CD4-positive, CD25-positive, alpha-beta regulatory T cell (primary cell): Measurements from ENCODE around the gene MAP2K6. TPM values are rescaled to one million over a fixed set of nuclear protein-coding genes. Genes with fewer than 3 reads are reported as not detected.

Experiments used
- ATAC-seq, 2 donors: fragments of 150-1000 bp; cut with Tn5 transposase; one replicate each; pipeline ENCODE4 v1.10.0; 2021; ENCODE audit warnings: low read depth in 2 of 2, moderate number of reproducible peaks in 2 of 2, moderate library complexity in 1 of 2
- DNase-seq, 3 donors: peaks; one replicate each; pipeline versions ENCODE4 v3.0.0 to v3.0.0-alpha.2; 2012 to 2022; ENCODE audit warnings: mixed read lengths in 1 of 3
- H3K27ac ChIP-seq: one replicate; pipeline ENCODE4 v1.7.0; 2013; ENCODE audit warnings: mild to moderate bottlenecking, low read length; ENCODE audit not compliant: insufficient read depth, poor library complexity, severe bottlenecking
- H3K27me3 ChIP-seq: one replicate; pipeline ENCODE4 v1.7.0; 2013; ENCODE audit warnings: low read length; ENCODE audit not compliant: control insufficient read depth, insufficient read depth
- H3K36me3 ChIP-seq: one replicate; pipeline ENCODE4 v1.7.0; 2013; ENCODE audit warnings: mild to moderate bottlenecking, low read length, moderate library complexity; ENCODE audit not compliant: control insufficient read depth, insufficient read depth
- H3K4me1 ChIP-seq: 2 replicates; pipeline ENCODE4 v1.7.0; 2013; ENCODE audit warnings: mild to moderate bottlenecking, low read length; ENCODE audit not compliant: insufficient read depth, control insufficient read depth, poor library complexity, severe bottlenecking
- H3K4me3 ChIP-seq: one replicate; pipeline ENCODE4 v1.7.0; 2013; ENCODE audit warnings: low read depth, mild to moderate bottlenecking, low read length, moderate library complexity
- H3K9me3 ChIP-seq, 2 experiments: 1 replicate in 1 of 2; 2 replicates in 1 of 2; pipeline ENCODE4 v1.7.0; 2013; ENCODE audit warnings: low read length in 2 of 2, mild to moderate bottlenecking in 1 of 2, moderate library complexity in 1 of 2; ENCODE audit not compliant: control insufficient read depth in 2 of 2
- H3K27ac Mint-ChIP-seq, 3 donors: one replicate each; pipeline ENCODE4 v1.8.0; 2020 to 2022; ENCODE audit warnings: mild to moderate bottlenecking in 3 of 3, mixed read lengths in 3 of 3, moderate library complexity in 2 of 3
- H3K27me3 Mint-ChIP-seq: one replicate; pipeline ENCODE4 v1.8.0; 2022; ENCODE audit warnings: mild to moderate bottlenecking, mixed read lengths
- H3K36me3 Mint-ChIP-seq: one replicate; pipeline ENCODE4 v1.8.0; 2020; ENCODE audit warnings: mixed read lengths
- H3K4me1 Mint-ChIP-seq, 4 donors: one replicate each; pipeline ENCODE4 v1.8.0; 2020 to 2022; ENCODE audit warnings: mixed read lengths in 4 of 4, mild to moderate bottlenecking in 1 of 4
- H3K4me3 Mint-ChIP-seq, 4 donors: one replicate each; pipeline ENCODE4 v1.8.0; 2020 to 2022; ENCODE audit warnings: mild to moderate bottlenecking in 4 of 4, mixed read lengths in 4 of 4, moderate library complexity in 3 of 4
- H3K9me3 Mint-ChIP-seq, 7 donors: one replicate each; pipeline ENCODE4 v1.8.0; 2020 to 2022; ENCODE audit warnings: mixed read lengths in 7 of 7, mild to moderate bottlenecking in 3 of 7, moderate library complexity in 2 of 7
- polyA plus RNA-seq, 4 donors: library from polyadenylated mRNA; unstranded; fragments of 300-500 nt; fragmentation: Illumina TruSeq; gene quantifications; one replicate each; pipeline ENCODE4 v1.2.3, GENCODE V29; 2021
- total RNA-seq: library from RNA; stranded (reverse); gene quantifications from one replicate; pipeline ENCODE4 v1.2.3, GENCODE V29; 2022

MAP2K6 gene
- total and polyA plus RNA-seq, 5 donors from 2014 or later = 10.3 to 17.3 (median 14.0) TPM

GRCh38 chr17:69560987-69561441, 146.5 kb downstream of the MAP2K6 start:
- H3K27ac Mint-ChIP-seq = no peak overlapping the region
- H3K4me3 Mint-ChIP-seq = no peak overlapping the region

GRCh38 chr17:69561462-69561861, 147.0 kb downstream of the MAP2K6 start:
- H3K36me3 Mint-ChIP-seq = no peaks in the 10 kb centered on the region
- H3K4me3 ChIP-seq = no peak overlapping the region
- no peak overlapping the region for H3K4me3 Mint-ChIP-seq
- no peaks in the 10 kb centered on the region for H3K27me3 ChIP-seq
- no peaks in the 10 kb centered on the region for H3K9me3 ChIP-seq
- H3K4me1 Mint-ChIP-seq = peaks cover 0 to 2% (median 0%) of the 10 kb centered on the region in 4 donors
- DNase-seq (no peak), ATAC-seq (no peak)
- H3K9me3 Mint-ChIP-seq = peaks cover 0 to under 1% (median 0%) of the 10 kb centered on the region in 7 donors
- no peaks in the 10 kb centered on the region for H3K27me3 Mint-ChIP-seq
- H3K36me3 ChIP-seq = no peaks in the 10 kb centered on the region
- H3K4me1 ChIP-seq = no peaks in the 10 kb centered on the region
- H3K27ac Mint-ChIP-seq = no peak overlapping the region
- no peak overlapping the region for H3K27ac ChIP-seq

More at GRCh38 chr17:69560987-69561441, 146.5 kb downstream of the MAP2K6 start:
- no peak overlapping the region for H3K27ac ChIP-seq
- Mint-ChIP-seq H3K27me3 (no peaks in the 10 kb centered on the region), H3K36me3 (no peaks in the 10 kb centered on the region), H3K4me1 (peaks cover 0 to 2% (median 0%) of the 10 kb centered on the region in 4 donors), H3K9me3 (peaks cover 0 to 2% (median 0%) of the 10 kb centered on the region in 7 donors)
- no peaks in the 10 kb centered on the region for H3K4me1 ChIP-seq
- ATAC-seq = no peak
- H3K27me3 ChIP-seq = no peaks in the 10 kb centered on the region
- no peak overlapping the region for H3K4me3 ChIP-seq
- DNase-seq = no peak
- H3K9me3 ChIP-seq = no peaks in the 10 kb centered on the region
- H3K36me3 ChIP-seq = no peaks in the 10 kb centered on the region

GRCh38 chr17:69565447-69565846, 150.9 kb downstream of the MAP2K6 start:
- Histone ChIP-seq H3K27me3 (no peaks in the 10 kb centered on the region), H3K4me3 (no peak overlapping the region), H3K27ac (no peak overlapping the region), H3K9me3 (no peaks in the 10 kb centered on the region), H3K36me3 (no peaks in the 10 kb centered on the region), H3K4me1 (no peaks in the 10 kb centered on the region)
- Mint-ChIP-seq H3K27me3 (peaks cover 9% of the 10 kb centered on the region), H3K27ac (no peak overlapping the region), H3K36me3 (no peaks in the 10 kb centered on the region), H3K4me1 (peaks cover 0 to 6% (median 2%) of the 10 kb centered on the region in 4 donors), H3K9me3 (no peaks in the 10 kb centered on the region), H3K4me3 (no peak overlapping the region)
- DNase-seq = no peak
- no peak for ATAC-seq

- no peak overlapping the region for H3K27ac ChIP-seq
- H3K4me3 Mint-ChIP-seq = no peak overlapping the region
- H3K27me3 Mint-ChIP-seq = peaks cover 17% of the 10 kb centered on the region
- H3K4me3 ChIP-seq = no peak overlapping the region
- no peak overlapping the region for H3K27ac Mint-ChIP-seq
- no peaks in the 10 kb centered on the region for H3K9me3 ChIP-seq
- H3K9me3 Mint-ChIP-seq = no peaks in the 10 kb centered on the region
- no peaks in the 10 kb centered on the region for H3K36me3 Mint-ChIP-seq
- H3K4me1 ChIP-seq = no peaks in the 10 kb centered on the region
- no peaks in the 10 kb centered on the region for H3K36me3 ChIP-seq
- no peaks in the 10 kb centered on the region for H3K27me3 ChIP-seq
- peaks cover 0 to 6% (median 2%) of the 10 kb centered on the region in 4 donors for H3K4me1 Mint-ChIP-seq
- DNase-seq (no peak), ATAC-seq (no peak)
Measured at GRCh38 chr17:69567130-69567529, 152.6 kb downstream of the MAP2K6 start.

- H3K27ac Mint-ChIP-seq = no peak overlapping the region
- Histone ChIP-seq H3K27me3 (no peaks in the 10 kb centered on the region), H3K36me3 (no peaks in the 10 kb centered on the region), H3K9me3 (no peaks in the 10 kb centered on the region), H3K4me1 (no peaks in the 10 kb centered on the region), H3K4me3 (no peak overlapping the region), H3K27ac (no peak overlapping the region)
- H3K4me3 Mint-ChIP-seq = no peak overlapping the region
- H3K9me3 Mint-ChIP-seq = no peaks in the 10 kb centered on the region
- no peak for DNase-seq
- H3K4me1 Mint-ChIP-seq = peaks cover 0 to 6% (median 2%) of the 10 kb centered on the region in 4 donors
- H3K36me3 Mint-ChIP-seq = no peaks in the 10 kb centered on the region
- peaks cover 27% of the 10 kb centered on the region for H3K27me3 Mint-ChIP-seq
- no peak for ATAC-seq
Measured at GRCh38 chr17:69572747-69573146, 158.2 kb downstream of the MAP2K6 start.

GRCh38 chr17:69573396-69573795, 158.9 kb downstream of the MAP2K6 start:
- no peak for ATAC-seq
- H3K27me3 Mint-ChIP-seq = peaks cover 27% of the 10 kb centered on the region
- H3K36me3 ChIP-seq = no peaks in the 10 kb centered on the region
- no peaks in the 10 kb centered on the region for H3K9me3 ChIP-seq
- peaks cover 0 to 6% (median 2%) of the 10 kb centered on the region in 4 donors for H3K4me1 Mint-ChIP-seq
- no peaks in the 10 kb centered on the region for H3K9me3 Mint-ChIP-seq
- H3K36me3 Mint-ChIP-seq = no peaks in the 10 kb centered on the region
- H3K4me3 Mint-ChIP-seq = no peak overlapping the region
- H3K4me1 ChIP-seq = no peaks in the 10 kb centered on the region
- DNase-seq = no peak
- no peak overlapping the region for H3K4me3 ChIP-seq
- no peak overlapping the region for H3K27ac ChIP-seq
- H3K27ac Mint-ChIP-seq = no peak overlapping the region
- H3K27me3 ChIP-seq = no peaks in the 10 kb centered on the region

GRCh38 chr17:69574257-69575197, 160.0 kb downstream of the MAP2K6 start:
- Mint-ChIP-seq H3K4me1 (no peaks in the 10 kb centered on the region), H3K9me3 (no peaks in the 10 kb centered on the region), H3K36me3 (no peaks in the 10 kb centered on the region)

More at GRCh38 chr17:69574257-69575197, 160.0 kb downstream of the MAP2K6 start:
- no peak overlapping the region for H3K4me3 Mint-ChIP-seq
- Histone ChIP-seq H3K9me3 (no peaks in the 10 kb centered on the region), H3K4me3 (no peak overlapping the region), H3K27ac (no peak overlapping the region), H3K27me3 (peaks cover 2% of the 10 kb centered on the region), H3K4me1 (no peaks in the 10 kb centered on the region), H3K36me3 (no peaks in the 10 kb centered on the region)
- no peak for ATAC-seq
- DNase-seq = no peak
- H3K27me3 Mint-ChIP-seq = peaks cover 23% of the 10 kb centered on the region
- no peak overlapping the region for H3K27ac Mint-ChIP-seq
